Pancreas (tissue), 10 donors: ENCODE results near the gene LGI4. TPM values are rescaled to one million over a fixed set of nuclear protein-coding genes. Genes with fewer than 3 reads are reported as not detected.
A peak's percentile ranks its signal among the peaks of the same experiment; 100 is the strongest.

Source experiments
- ATAC-seq, 4 donors: fragments of 200-7000 bp; cut with Tn5 transposase; one replicate each; pipeline versions ENCODE4 v1.8.0 to v1.9.1; 2020; ENCODE audit warnings: mild to moderate bottlenecking in 4 of 4, moderate library complexity in 4 of 4
- DNase-seq, 6 donors: peaks; one replicate each; pipeline ENCODE4 v3.0.0-alpha.2; 2020
- FAIRE-seq: peaks from 2 replicates; lab custom pipeline; 2012; peaks lifted over from hg19 to GRCh38; lab: Jason Lieb, UNC
- H3K27ac ChIP-seq, 4 donors: fragments of 200-600 bp; sonication (generic); 1 replicate in 3 of 4; 2 replicates in 1 of 4; pipeline versions ENCODE4 v1.5.0 to v1.8.0; 2020
- H3K27me3 ChIP-seq, 4 donors: fragments of 200-600 bp; one replicate each; pipeline ENCODE4 v1.8.0; 2021
- H3K36me3 ChIP-seq, 3 donors: fragments of 200-600 bp; sonication (generic) in 1 of 3; one replicate each; pipeline versions ENCODE4 v1.5.0 to v1.8.0; 2020 to 2021
- H3K4me1 ChIP-seq, 3 donors: fragments of 200-600 bp; one replicate each; pipeline ENCODE4 v1.8.0; 2021
- H3K4me3 ChIP-seq, 4 donors: fragments of 200-600 bp; sonication (generic) in 2 of 4; one replicate each; pipeline versions ENCODE4 v1.5.0 to v1.8.0; 2020 to 2021
- H3K9me3 ChIP-seq, 4 donors: fragments of 200-600 bp; one replicate each; pipeline ENCODE4 v1.8.0; 2021
- CTCF ChIP-seq, 4 donors: fragments of 200-600 bp; sonication (generic) in 3 of 4; IDR thresholded peaks; one replicate each; pipeline versions ENCODE4 v1.5.0 to v1.8.0; 2021; ENCODE audit warnings: antibody characterized with exemption in 4 of 4
- WGBS, 2 donors: extraction: QIAGEN DNeasy Blood & Tissue Kit; methylation state at CpG; one replicate each; pipeline ENCODE4 v1.1.7; 2013; 5-methylcytosine and 5-hydroxymethylcytosine counted together
- intact Hi-C, 3 donors: fragments of 100-400 bp; cut with DNase I; formaldehyde crosslinking; loops; one replicate each; pipeline versions ENCODE4 v1.11.1 to v1.14.2; 2022
- polyA plus RNA-seq, 2 donors: library from polyadenylated mRNA; stranded (reverse); fragments of 200-250 nt; gene quantifications; one replicate each; pipeline ENCODE4 v1.2.3, GENCODE V29; 2013
- total RNA-seq, 6 donors: library from RNA; stranded (reverse); fragmentation: NEBNext Ultra II Directional in 4 of 6; extraction: Animal tissue kit (Norgen Biotek cat#: 25700) in 4 of 6; gene quantifications; one replicate each; pipeline versions ENCODE4 v1.2.1 to v1.2.4, GENCODE V29; 2021 to 2023
- donor health status: healthy with polysubstance abuse.
- donor health status: DM: no; HTN: no; CAD: no; lungs with moderate emphysema.
- donor health status: DM: no; HTN: no; CAD: no.
- donor health status: control.
- donor health status: control.
- donor health status: Bipolar disorder and iron deficiency.
- donor health status: DM: yes; HTN: yes; CAD: no.
- donor health status: DM: no; HTN: no; CAD: no.
- donor health status: DM: no; HTN: no; CAD: no.
- donor health status: DM: yes; HTN: yes; CAD: no.

The LGI4 gene
- total and polyA plus RNA-seq, 8 donors, result 0.38 to 17.9 (median 2.2) TPM

GRCh38 chr19:35120492-35120891 is 14.4 kb downstream of the LGI4 start:
- Histone ChIP-seq H3K27ac (no peak overlapping the region), H3K4me3 (no peak overlapping the region), H3K36me3 (no peaks in the 10 kb centered on the region), H3K4me1 (peaks cover 0 to 12% (median 0%) of the 10 kb centered on the region in 3 donors), H3K27me3 (no peaks in the 10 kb centered on the region), H3K9me3 (no peaks in the 10 kb centered on the region)
- TF ChIP-seq CTCF (IDR thresholded peaks at IDR 0.05), result no peak
- 66 to 74% methylated on average over 7 of the region's 7 CpGs for WGBS, 2 donors
- intact Hi-C loops, result no loop called here
- peak in 1 of 6 donors; percentile 17 for DNase-seq
- ATAC-seq, result peak in 1 of 4 donors; percentile 28
- no peak for FAIRE-seq

- FAIRE-seq (no peak), DNase-seq (no peak), ATAC-seq (no peak)
- no peak overlapping the region for H3K27ac ChIP-seq
- TF ChIP-seq CTCF (IDR thresholded peaks at IDR 0.05), result no peak
- H3K4me1 ChIP-seq, result peaks cover 0 to 8% (median 0%) of the 10 kb centered on the region in 3 donors
- H3K9me3 ChIP-seq, result no peaks in the 10 kb centered on the region
- H3K36me3 ChIP-seq, result no peaks in the 10 kb centered on the region
- intact Hi-C loops, result no loop called here
- WGBS, 2 donors, result 93% methylated on average over 9 of the region's 9 CpGs
- no peaks in the 10 kb centered on the region for H3K27me3 ChIP-seq
- no peak overlapping the region for H3K4me3 ChIP-seq
Observed at GRCh38 chr19:35119578-35120155, 15.2 kb downstream of the LGI4 start.

GRCh38 chr19:35119091-35119490 is 15.8 kb downstream of the LGI4 start:
- DNase-seq (no peak), ATAC-seq (no peak), FAIRE-seq (no peak)
- Histone ChIP-seq H3K27ac (no peak overlapping the region), H3K4me3 (no peak overlapping the region), H3K36me3 (no peaks in the 10 kb centered on the region), H3K4me1 (peaks cover 0 to 8% (median 0%) of the 10 kb centered on the region in 3 donors), H3K27me3 (no peaks in the 10 kb centered on the region), H3K9me3 (no peaks in the 10 kb centered on the region)
- WGBS, 2 donors, result 71 to 80% methylated on average over 13 to 14 of the region's 14 CpGs
- intact Hi-C loops, result no loop called here
- no peak for TF ChIP-seq CTCF (IDR thresholded peaks at IDR 0.05)

- 83 to 88% methylated on average over 12 to 13 of the region's 13 CpGs for WGBS, 2 donors
- no peak overlapping the region for H3K27ac ChIP-seq
- FAIRE-seq (no peak), DNase-seq (peak in 1 of 6 donors; percentile 28), ATAC-seq (peak in 2 of 4 donors; percentile 10 to 16)
- H3K9me3 ChIP-seq, result no peaks in the 10 kb centered on the region
- no peaks in the 10 kb centered on the region for H3K27me3 ChIP-seq
- H3K36me3 ChIP-seq, result no peaks in the 10 kb centered on the region
- H3K4me1 ChIP-seq, result peaks cover 0 to 3% (median 0%) of the 10 kb centered on the region in 3 donors
- H3K4me3 ChIP-seq, result no peak overlapping the region
- intact Hi-C loops, result no loop called here
- no peak for TF ChIP-seq CTCF (IDR thresholded peaks at IDR 0.05)
Observed at GRCh38 chr19:35118268-35119020, 16.4 kb downstream of the LGI4 start.

GRCh38 chr19:35117799-35118198 is 17.1 kb downstream of the LGI4 start:
- no peak for ATAC-seq
- H3K36me3 ChIP-seq, result no peaks in the 10 kb centered on the region
- DNase-seq, result peak in 1 of 6 donors; percentile 16
- no peaks in the 10 kb centered on the region for H3K9me3 ChIP-seq
- no peaks in the 10 kb centered on the region for H3K27me3 ChIP-seq
- H3K27ac ChIP-seq, result no peak overlapping the region
- H3K4me3 ChIP-seq, result no peak overlapping the region
- no peak for FAIRE-seq
- intact Hi-C loops, result no loop called here
- peaks cover 0 to 3% (median 0%) of the 10 kb centered on the region in 3 donors for H3K4me1 ChIP-seq
- 73 to 81% methylated on average over 11 of the region's 11 CpGs for WGBS, 2 donors
- TF ChIP-seq CTCF (IDR thresholded peaks at IDR 0.05), result no peak
